ENCODE measurements around the gene TLDC2.
"Not testable (repeated sequence)": the region's sequence is repeated elsewhere in the genome, so short reads cannot be mapped to it uniquely, and the experiment has no call there.

Gene TLDC2

DNA sequence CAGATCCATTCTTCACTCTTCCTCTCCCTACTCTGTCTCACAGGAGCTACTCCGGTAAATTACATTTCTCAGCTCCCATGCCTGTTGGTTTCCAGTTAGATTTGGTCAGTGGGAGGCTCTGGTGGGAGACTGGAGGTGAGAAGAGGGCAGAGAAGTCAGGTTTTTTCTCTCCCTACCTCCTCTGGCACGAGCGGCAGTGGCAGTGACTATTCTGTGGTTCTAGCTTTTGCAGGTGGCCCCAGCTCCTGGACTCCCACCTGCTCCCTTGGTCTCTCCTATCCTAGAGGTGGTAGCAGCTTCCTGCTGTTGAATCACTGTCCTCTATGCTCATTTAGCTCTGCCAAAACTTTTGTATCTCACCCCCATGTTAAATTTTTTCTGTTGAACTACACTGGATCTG is 17.9 kb downstream of the TLDC2 start:
- H3K9ac ChIP-seq (ENCODE audit: low read length in 5 of 5) = no peak overlapping the region
- peaks cover 24 to 85% (median 71%) of the 10 kb centered on the region in 5 donors for H3K36me3 ChIP-seq (ENCODE audit: control insufficient read depth in 5 of 5, insufficient read depth in 5 of 5, low read length in 5 of 5)
- no peaks in the 10 kb centered on the region for H3K27me3 ChIP-seq (ENCODE audit: control insufficient read depth in 5 of 5, insufficient read depth in 4 of 5, low read length in 5 of 5)
- H3K4me1 ChIP-seq (ENCODE audit: control insufficient read depth in 5 of 5, insufficient read depth in 5 of 5, low read length in 5 of 5) = no peaks in the 10 kb centered on the region
- H3K4me3 ChIP-seq (ENCODE audit: low read depth in 1 of 5, low read length in 5 of 5) = no peak overlapping the region
- no peak overlapping the region for H3K27ac ChIP-seq (ENCODE audit: low read depth, low read length)
- H3K9me3 ChIP-seq (ENCODE audit: control insufficient read depth in 5 of 5, low read length in 5 of 5) = no peaks in the 10 kb centered on the region

DNA sequence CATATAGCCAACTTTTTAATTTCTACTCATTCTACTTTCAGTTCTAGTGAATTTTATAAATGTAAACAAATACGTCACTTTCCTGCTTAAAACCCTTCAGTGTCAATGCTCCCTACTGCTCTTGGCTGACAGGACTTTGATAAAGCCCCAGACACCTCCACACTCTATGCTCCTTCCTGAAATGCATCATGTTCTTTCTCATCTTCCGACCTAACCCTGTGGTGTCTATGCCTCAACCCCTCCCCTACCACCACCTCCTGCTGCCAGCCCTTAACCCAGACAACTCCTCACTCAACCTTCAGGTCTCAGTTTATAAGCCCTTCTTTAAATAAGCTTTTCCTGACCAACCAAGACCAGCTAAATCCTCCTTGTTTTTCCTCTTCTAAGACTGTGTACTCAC is 19.1 kb downstream of the TLDC2 start:
- H3K9me3 ChIP-seq (ENCODE audit: control insufficient read depth in 5 of 5, low read length in 5 of 5) = no peaks in the 10 kb centered on the region
- no peak overlapping the region for H3K4me3 ChIP-seq (ENCODE audit: low read depth in 1 of 5, low read length in 5 of 5)
- H3K27me3 ChIP-seq (ENCODE audit: control insufficient read depth in 5 of 5, insufficient read depth in 4 of 5, low read length in 5 of 5) = no peaks in the 10 kb centered on the region
- H3K4me1 ChIP-seq (ENCODE audit: control insufficient read depth in 5 of 5, insufficient read depth in 5 of 5, low read length in 5 of 5) = no peaks in the 10 kb centered on the region
- H3K27ac ChIP-seq (ENCODE audit: low read depth, low read length) = no peak overlapping the region
- H3K9ac ChIP-seq (ENCODE audit: low read length in 5 of 5) = no peak overlapping the region
- H3K36me3 ChIP-seq (ENCODE audit: control insufficient read depth in 5 of 5, insufficient read depth in 5 of 5, low read length in 5 of 5) = peaks cover 24 to 86% (median 70%) of the 10 kb centered on the region in 5 donors

GRCh38 chr20:36904690-36905089 is 28.8 kb downstream of the TLDC2 start:
- no peak overlapping the region for H3K27ac ChIP-seq (ENCODE audit: low read depth, low read length)
- H3K27me3 ChIP-seq (ENCODE audit: control insufficient read depth in 5 of 5, insufficient read depth in 4 of 5, low read length in 5 of 5) = no peaks in the 10 kb centered on the region
- no peak overlapping the region for H3K9ac ChIP-seq (ENCODE audit: low read length in 5 of 5)
- H3K4me1 ChIP-seq (ENCODE audit: control insufficient read depth in 5 of 5, insufficient read depth in 5 of 5, low read length in 5 of 5) = no peaks in the 10 kb centered on the region
- H3K36me3 ChIP-seq (ENCODE audit: control insufficient read depth in 5 of 5, insufficient read depth in 5 of 5, low read length in 5 of 5) = peaks cover 17 to 92% (median 34%) of the 10 kb centered on the region in 5 donors
- no peak overlapping the region for H3K4me3 ChIP-seq (ENCODE audit: low read depth in 1 of 5, low read length in 5 of 5)
- no peaks in the 10 kb centered on the region for H3K9me3 ChIP-seq (ENCODE audit: control insufficient read depth in 5 of 5, low read length in 5 of 5)

- H3K36me3 ChIP-seq (ENCODE audit: control insufficient read depth in 5 of 5, insufficient read depth in 5 of 5, low read length in 5 of 5) = peaks cover 18 to 88% (median 34%) of the 10 kb centered on the region in 5 donors
- H3K9me3 ChIP-seq (ENCODE audit: control insufficient read depth in 5 of 5, low read length in 5 of 5); H3K27me3 ChIP-seq (ENCODE audit: control insufficient read depth in 5 of 5, insufficient read depth in 4 of 5, low read length in 5 of 5); H3K4me1 ChIP-seq (ENCODE audit: control insufficient read depth in 5 of 5, insufficient read depth in 5 of 5, low read length in 5 of 5); H3K9ac ChIP-seq (ENCODE audit: low read length in 5 of 5); H3K27ac ChIP-seq (ENCODE audit: low read depth, low read length); H3K4me3 ChIP-seq (ENCODE audit: low read depth in 1 of 5, low read length in 5 of 5): not testable (repeated sequence)
Measured at GRCh38 chr20:36905566-36905965, 29.6 kb downstream of the TLDC2 start.

- H3K27me3 ChIP-seq (ENCODE audit: control insufficient read depth in 5 of 5, insufficient read depth in 4 of 5, low read length in 5 of 5); H3K4me1 ChIP-seq (ENCODE audit: control insufficient read depth in 5 of 5, insufficient read depth in 5 of 5, low read length in 5 of 5): not testable (repeated sequence)
- peaks cover 21 to 89% (median 34%) of the 10 kb centered on the region in 5 donors for H3K36me3 ChIP-seq (ENCODE audit: control insufficient read depth in 5 of 5, insufficient read depth in 5 of 5, low read length in 5 of 5)
Measured at GRCh38 chr20:36906086-36906485, 30.1 kb downstream of the TLDC2 start.

DNA sequence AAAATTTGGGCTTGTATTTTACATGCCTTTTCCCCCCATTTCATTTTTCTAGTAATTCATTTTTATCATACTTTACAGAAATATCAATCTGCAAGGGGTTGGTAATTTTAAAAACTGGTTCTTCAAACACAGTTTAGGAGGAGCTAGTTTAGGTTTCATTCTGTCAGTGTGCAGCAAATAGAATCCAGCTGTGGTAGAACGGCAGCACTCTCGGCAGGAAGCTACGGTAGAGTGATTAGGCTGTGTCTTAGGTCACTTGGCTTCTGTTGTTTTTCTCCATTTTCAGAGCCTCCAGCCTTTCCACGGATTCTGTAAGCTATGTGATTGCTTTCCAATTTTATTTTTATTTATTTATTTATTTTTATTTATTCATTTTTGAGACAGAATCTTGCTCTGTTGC is 32.7 kb downstream of the TLDC2 start:
- Histone ChIP-seq H3K9me3 (ENCODE audit: control insufficient read depth in 5 of 5, low read length in 5 of 5) (no peaks in the 10 kb centered on the region), H3K9ac (ENCODE audit: low read length in 5 of 5) (no peak overlapping the region), H3K36me3 (ENCODE audit: control insufficient read depth in 5 of 5, insufficient read depth in 5 of 5, low read length in 5 of 5) (peaks cover 29 to 81% (median 41%) of the 10 kb centered on the region in 5 donors), H3K4me3 (ENCODE audit: low read depth in 1 of 5, low read length in 5 of 5) (no peak overlapping the region), H3K27ac (ENCODE audit: low read depth, low read length) (no peak overlapping the region), H3K27me3 (ENCODE audit: control insufficient read depth in 5 of 5, insufficient read depth in 4 of 5, low read length in 5 of 5) (no peaks in the 10 kb centered on the region), H3K4me1 (ENCODE audit: control insufficient read depth in 5 of 5, insufficient read depth in 5 of 5, low read length in 5 of 5) (no peaks in the 10 kb centered on the region)

More at GRCh38 chr20:36906086-36906485, 30.1 kb downstream of the TLDC2 start:
- not testable (repeated sequence) for H3K4me3 ChIP-seq (ENCODE audit: low read depth in 1 of 5, low read length in 5 of 5); H3K9me3 ChIP-seq (ENCODE audit: control insufficient read depth in 5 of 5, low read length in 5 of 5); H3K9ac ChIP-seq (ENCODE audit: low read length in 5 of 5); H3K27ac ChIP-seq (ENCODE audit: low read depth, low read length)

GRCh38 chr20:36916199-36916598 is 40.3 kb downstream of the TLDC2 start:
- Histone ChIP-seq H3K27me3 (ENCODE audit: control insufficient read depth in 5 of 5, insufficient read depth in 4 of 5, low read length in 5 of 5) (no peaks in the 10 kb centered on the region), H3K4me3 (ENCODE audit: low read depth in 1 of 5, low read length in 5 of 5) (no peak overlapping the region), H3K36me3 (ENCODE audit: control insufficient read depth in 5 of 5, insufficient read depth in 5 of 5, low read length in 5 of 5) (peaks cover 21 to 75% (median 45%) of the 10 kb centered on the region in 5 donors), H3K27ac (ENCODE audit: low read depth, low read length) (no peak overlapping the region), H3K9me3 (ENCODE audit: control insufficient read depth in 5 of 5, low read length in 5 of 5) (no peaks in the 10 kb centered on the region), H3K4me1 (ENCODE audit: control insufficient read depth in 5 of 5, insufficient read depth in 5 of 5, low read length in 5 of 5) (no peaks in the 10 kb centered on the region), H3K9ac (ENCODE audit: low read length in 5 of 5) (no peak overlapping the region)

DNA sequence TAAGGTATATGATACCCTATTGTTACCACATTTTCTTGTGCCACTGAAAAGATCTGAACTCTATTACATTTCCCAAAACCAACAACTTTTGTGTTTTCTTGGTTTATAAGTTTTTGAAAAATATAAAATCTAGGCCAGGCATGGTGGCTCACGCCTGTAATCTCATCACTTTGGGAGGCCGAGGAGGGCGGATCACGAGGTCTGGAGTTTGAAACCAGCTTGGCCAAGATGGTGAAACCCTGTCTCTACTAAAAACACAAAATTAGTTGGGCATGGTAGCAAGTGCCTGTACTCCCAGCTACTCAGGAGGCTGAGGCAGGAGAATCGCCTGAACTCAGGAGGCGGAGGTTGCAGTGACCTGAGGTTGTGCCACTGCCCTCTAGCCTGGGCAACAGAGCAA is 41.3 kb downstream of the TLDC2 start:
- no peaks in the 10 kb centered on the region for H3K9me3 ChIP-seq (ENCODE audit: control insufficient read depth in 5 of 5, low read length in 5 of 5)
- H3K27me3 ChIP-seq (ENCODE audit: control insufficient read depth in 5 of 5, insufficient read depth in 4 of 5, low read length in 5 of 5) = no peaks in the 10 kb centered on the region
- no peak overlapping the region for H3K9ac ChIP-seq (ENCODE audit: low read length in 5 of 5)
- peaks cover 13 to 69% (median 37%) of the 10 kb centered on the region in 5 donors for H3K36me3 ChIP-seq (ENCODE audit: control insufficient read depth in 5 of 5, insufficient read depth in 5 of 5, low read length in 5 of 5)
- H3K4me1 ChIP-seq (ENCODE audit: control insufficient read depth in 5 of 5, insufficient read depth in 5 of 5, low read length in 5 of 5) = no peaks in the 10 kb centered on the region
- no peak overlapping the region for H3K4me3 ChIP-seq (ENCODE audit: low read depth in 1 of 5, low read length in 5 of 5)
- no peak overlapping the region for H3K27ac ChIP-seq (ENCODE audit: low read depth, low read length)

DNA sequence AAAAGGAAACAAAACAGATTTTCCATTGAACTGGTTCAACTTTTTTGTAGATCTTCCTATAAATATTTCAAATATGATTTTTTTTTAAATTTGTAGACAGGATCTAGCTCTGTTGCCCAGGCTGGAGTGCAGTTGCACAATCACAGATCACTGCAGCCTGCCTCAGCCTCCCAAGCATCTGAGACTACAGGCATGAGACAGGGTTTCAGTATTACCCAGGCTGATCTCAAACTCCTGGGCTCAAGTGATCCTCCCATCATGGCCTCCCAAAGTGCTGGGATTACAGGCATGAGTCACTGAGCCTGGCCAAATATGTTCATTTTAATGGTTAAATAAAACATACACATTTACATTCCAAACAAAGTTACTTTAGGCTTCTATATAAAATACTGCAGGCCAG is 42.0 kb downstream of the TLDC2 start:
- Histone ChIP-seq H3K36me3 (ENCODE audit: control insufficient read depth in 5 of 5, insufficient read depth in 5 of 5, low read length in 5 of 5) (peaks cover 10 to 70% (median 35%) of the 10 kb centered on the region in 5 donors), H3K4me1 (ENCODE audit: control insufficient read depth in 5 of 5, insufficient read depth in 5 of 5, low read length in 5 of 5) (no peaks in the 10 kb centered on the region), H3K4me3 (ENCODE audit: low read depth in 1 of 5, low read length in 5 of 5) (no peak overlapping the region), H3K9ac (ENCODE audit: low read length in 5 of 5) (no peak overlapping the region), H3K27ac (ENCODE audit: low read depth, low read length) (no peak overlapping the region), H3K9me3 (ENCODE audit: control insufficient read depth in 5 of 5, low read length in 5 of 5) (no peaks in the 10 kb centered on the region), H3K27me3 (ENCODE audit: control insufficient read depth in 5 of 5, insufficient read depth in 4 of 5, low read length in 5 of 5) (no peaks in the 10 kb centered on the region)

- H3K27me3 ChIP-seq (ENCODE audit: control insufficient read depth in 5 of 5, insufficient read depth in 4 of 5, low read length in 5 of 5) = no peaks in the 10 kb centered on the region
- no peaks in the 10 kb centered on the region for H3K4me1 ChIP-seq (ENCODE audit: control insufficient read depth in 5 of 5, insufficient read depth in 5 of 5, low read length in 5 of 5)
- no peak overlapping the region for H3K27ac ChIP-seq (ENCODE audit: low read depth, low read length)
- H3K4me3 ChIP-seq (ENCODE audit: low read depth in 1 of 5, low read length in 5 of 5) = no peak overlapping the region
- H3K9ac ChIP-seq (ENCODE audit: low read length in 5 of 5) = no peak overlapping the region
- no peaks in the 10 kb centered on the region for H3K9me3 ChIP-seq (ENCODE audit: control insufficient read depth in 5 of 5, low read length in 5 of 5)
- peaks cover 10 to 74% (median 30%) of the 10 kb centered on the region in 5 donors for H3K36me3 ChIP-seq (ENCODE audit: control insufficient read depth in 5 of 5, insufficient read depth in 5 of 5, low read length in 5 of 5)
Measured at GRCh38 chr20:36919715-36920333, 43.9 kb downstream of the TLDC2 start.

Data from subcutaneous abdominal adipose tissue (tissue), 5 donors.